LNCaP clone FGC (cell line): ENCODE measurements around the gene RAP2C.
A peak's percentile ranks its signal among the peaks of the same experiment; 100 is the strongest.

ENCODE experiments used
- DNase-seq: peaks from one replicate; pipeline ENCODE4 v3.0.0-alpha.2; 2011; ENCODE audit warnings: low read depth
- H3K4me3 ChIP-seq: 2 replicates; pipeline ENCODE4 v1.5.1; 2011; ENCODE audit warnings: mild to moderate bottlenecking, low read depth, low read length, control low read depth
- TF ChIP-seq, protein P1 (sequence below): IDR thresholded peaks from 2 replicates; pipeline ENCODE4 v1.5.1; 2012; ENCODE audit warnings: mild to moderate bottlenecking; ENCODE audit not compliant: control insufficient read depth, insufficient read depth; ENCODE audit errors: extremely low read depth

The RAP2C gene

DNA sequence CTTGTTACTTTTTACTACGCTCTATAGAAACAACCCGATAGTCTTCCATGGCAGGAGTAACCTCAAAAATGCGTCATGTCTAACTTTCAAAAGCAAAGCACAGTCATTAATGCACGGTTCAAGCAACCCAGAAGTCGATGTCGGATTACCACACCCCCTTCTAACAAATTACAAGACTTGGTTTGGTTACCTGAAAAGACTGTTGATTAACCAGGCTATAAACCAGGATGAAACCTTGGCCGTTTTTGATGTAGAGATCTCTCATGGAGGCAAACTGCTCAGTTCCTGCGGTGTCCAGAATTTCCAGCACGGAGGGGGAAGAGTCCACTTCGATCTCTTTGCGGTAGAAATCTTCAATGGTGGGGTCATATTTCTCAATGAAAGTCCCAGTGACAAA, 2.4 kb downstream of the RAP2C start:
- peak overlapping the region; percentile 70 for H3K4me3 ChIP-seq
- DNase-seq = no peak
- TF ChIP-seq, protein P1, sequence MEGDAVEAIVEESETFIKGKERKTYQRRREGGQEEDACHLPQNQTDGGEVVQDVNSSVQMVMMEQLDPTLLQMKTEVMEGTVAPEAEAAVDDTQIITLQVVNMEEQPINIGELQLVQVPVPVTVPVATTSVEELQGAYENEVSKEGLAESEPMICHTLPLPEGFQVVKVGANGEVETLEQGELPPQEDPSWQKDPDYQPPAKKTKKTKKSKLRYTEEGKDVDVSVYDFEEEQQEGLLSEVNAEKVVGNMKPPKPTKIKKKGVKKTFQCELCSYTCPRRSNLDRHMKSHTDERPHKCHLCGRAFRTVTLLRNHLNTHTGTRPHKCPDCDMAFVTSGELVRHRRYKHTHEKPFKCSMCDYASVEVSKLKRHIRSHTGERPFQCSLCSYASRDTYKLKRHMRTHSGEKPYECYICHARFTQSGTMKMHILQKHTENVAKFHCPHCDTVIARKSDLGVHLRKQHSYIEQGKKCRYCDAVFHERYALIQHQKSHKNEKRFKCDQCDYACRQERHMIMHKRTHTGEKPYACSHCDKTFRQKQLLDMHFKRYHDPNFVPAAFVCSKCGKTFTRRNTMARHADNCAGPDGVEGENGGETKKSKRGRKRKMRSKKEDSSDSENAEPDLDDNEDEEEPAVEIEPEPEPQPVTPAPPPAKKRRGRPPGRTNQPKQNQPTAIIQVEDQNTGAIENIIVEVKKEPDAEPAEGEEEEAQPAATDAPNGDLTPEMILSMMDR = no peak

DNA sequence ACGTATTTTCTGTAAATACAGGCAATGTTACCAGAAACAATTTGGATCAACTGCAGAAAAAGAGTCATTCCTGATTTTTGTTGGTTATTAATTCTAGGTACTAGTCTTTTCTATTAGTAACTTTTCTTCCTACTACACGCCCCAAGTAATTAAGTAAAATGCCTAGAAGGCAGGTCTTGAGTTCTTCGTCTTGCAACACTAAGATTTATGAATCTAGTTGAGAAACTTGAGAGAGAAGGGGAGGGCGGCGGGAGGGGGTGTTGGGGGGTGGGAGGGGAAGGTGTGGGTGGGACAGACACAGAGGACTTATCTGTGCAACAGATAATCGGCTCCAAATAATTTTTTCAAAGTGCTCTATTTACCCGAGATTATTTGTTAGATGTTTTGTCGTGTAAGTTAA, 3.0 kb downstream of the RAP2C start:
- TF ChIP-seq, protein P1 = no peak
- no peak for DNase-seq
- H3K4me3 ChIP-seq = peak overlapping the region; percentile 70

DNA sequence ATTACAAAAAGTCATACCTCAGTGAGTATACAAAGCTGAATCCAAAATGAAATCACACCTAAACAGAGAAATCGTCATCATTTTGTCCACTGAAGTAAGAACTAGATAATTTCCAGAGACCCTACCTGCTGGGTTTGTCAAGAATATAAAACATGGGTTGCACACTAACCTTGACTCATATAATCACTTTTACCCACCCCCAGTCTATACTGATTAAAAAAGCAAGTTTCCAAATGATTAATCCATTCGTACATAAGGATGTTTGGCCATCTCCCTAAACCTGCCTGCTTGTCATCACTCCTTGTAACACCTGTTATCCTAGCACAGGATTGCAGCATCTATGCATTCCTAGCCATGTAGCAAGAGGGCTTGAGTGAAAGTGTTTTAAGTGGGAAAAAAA, 4.7 kb downstream of the RAP2C start:
- DNase-seq = no peak
- no peak overlapping the region for H3K4me3 ChIP-seq
- TF ChIP-seq, protein P1 = no peak

DNA sequence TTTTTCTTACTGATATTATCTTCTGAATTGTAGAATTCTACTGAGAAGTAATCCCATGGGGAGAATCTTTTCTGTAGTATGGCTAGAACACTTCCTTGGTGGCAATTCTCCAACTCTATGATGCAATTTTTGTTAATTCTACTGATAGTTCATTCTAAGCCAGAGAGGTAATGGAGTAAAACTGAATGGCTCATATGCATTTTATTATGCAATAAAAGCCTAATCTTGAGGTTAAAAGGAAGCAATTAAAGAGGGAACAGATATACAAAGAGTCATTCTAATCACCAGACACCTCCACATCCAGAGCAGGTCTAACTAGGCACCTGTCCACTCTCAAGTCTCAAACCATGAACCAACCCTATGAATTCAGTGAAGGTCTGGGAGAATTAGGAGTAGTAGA, 9.7 kb downstream of the RAP2C start:
- no peak for DNase-seq
- H3K4me3 ChIP-seq = no peak overlapping the region
- TF ChIP-seq, protein P1 = no peak

DNA sequence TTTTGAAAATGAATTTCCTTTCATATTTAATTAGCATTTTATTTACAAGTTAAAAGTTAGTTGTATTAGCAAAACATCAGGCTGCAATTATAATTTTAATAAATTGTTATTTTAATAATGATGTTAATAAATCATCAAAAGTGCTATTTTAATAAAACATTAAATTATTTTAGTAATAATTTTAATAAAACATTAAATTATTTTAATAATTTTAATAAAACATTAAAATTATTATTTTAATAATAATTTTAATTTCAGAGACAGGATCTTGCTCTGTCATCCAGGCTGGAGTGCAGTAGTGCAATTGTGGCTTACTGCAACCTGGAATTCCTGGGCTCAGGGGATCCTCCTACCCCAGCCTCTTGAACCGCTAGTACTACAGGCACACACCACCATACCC, 10.8 kb downstream of the RAP2C start:
- no peak for DNase-seq
- no peak overlapping the region for H3K4me3 ChIP-seq
- TF ChIP-seq, protein P1 = no peak

- no peak overlapping the region for H3K4me3 ChIP-seq
- TF ChIP-seq, protein P1 = no peak
- no peak for DNase-seq
Observed at GRCh38 chrX:132207996-132208395, 11.3 kb downstream of the RAP2C start.

DNA sequence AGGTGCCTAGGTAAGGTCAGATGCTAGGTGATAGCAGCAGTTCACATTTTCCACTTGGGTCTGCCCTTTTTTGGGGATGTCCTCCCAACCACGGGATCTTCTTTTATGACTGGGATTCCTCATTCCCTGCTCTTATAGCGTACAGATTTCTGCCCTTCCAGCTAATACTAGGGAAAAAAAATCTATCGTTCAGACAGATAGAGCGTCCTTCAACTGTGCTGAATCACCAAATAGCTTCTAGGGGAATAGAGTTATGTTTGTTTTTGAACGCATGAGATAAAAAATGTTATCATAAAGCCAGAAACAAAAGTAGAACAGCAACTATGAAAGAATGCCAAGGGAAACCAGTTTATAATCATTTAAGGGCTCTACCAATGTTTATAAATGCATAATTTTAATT, 13.0 kb downstream of the RAP2C start:
- DNase-seq = no peak
- H3K4me3 ChIP-seq = no peak overlapping the region
- TF ChIP-seq, protein P1 = no peak
